ENCODE measurements around the gene AQP2. TPM values are rescaled to one million over a fixed set of nuclear protein-coding genes. Genes with fewer than 3 reads are reported as not detected.

AQP2 gene
- polyA plus RNA-seq, 1 of the 3 experiments (the other 2 are of a cell fraction): not detected

- DNase-seq: no peak
Observed at GRCh38 chr12:49966511-49967041, 16.0 kb downstream of the AQP2 start.

More at GRCh38 chr12:49966511-49967041, 16.0 kb downstream of the AQP2 start:
- ChIA-PET POLR2A (no interaction called here), CTCF (interaction anchor here (0.7 to 20.3 kb wide), 61 partner anchors 8 to 348 kb away, joined by 3 to 1401 read pairs (median 7); partner anchors contain the start of genes AQP2, ASIC1, BCDIN3D and CERS5)
- TF ChIP-seq YY1 (IDR thresholded peaks at IDR 0.05; ENCODE audit: low read depth) (no peak), POLR2AphosphoS5 (IDR thresholded peaks at IDR 0.05; ENCODE audit: low read depth, low read length) (no peak), ELF1 (IDR thresholded peaks at IDR 0.05) (no peak), FOXM1 (IDR thresholded peaks at IDR 0.05; ENCODE audit: low read depth) (no peak), PBX3 (IDR thresholded peaks at IDR 0.05) (no peak), IRF3 (IDR thresholded peaks at IDR 0.05; ENCODE audit: low read depth, low read length) (no peak), JUND (IDR thresholded peaks at IDR 0.05) (no peak), USF2 (IDR thresholded peaks at IDR 0.05; ENCODE audit: borderline replicate concordance, low read depth, low read length) (no peak), RAD21 (IDR thresholded peaks at IDR 0.05; ENCODE audit: low read length) (no peak), GABPA (IDR thresholded peaks at IDR 0.05; ENCODE audit: low read depth) (no peak), CHD2 (IDR thresholded peaks at IDR 0.05; ENCODE audit: low read length, partially characterized antibody) (no peak), RFX5 (IDR thresholded peaks at IDR 0.05; ENCODE audit: low read length) (no peak), TAF1 (IDR thresholded peaks at IDR 0.05; ENCODE audit: borderline replicate concordance, low read depth, low read length) (no peak)
- Histone ChIP-seq H3K27ac (ENCODE audit: low read depth in 2 of 2, low read length in 1 of 2) (no peak overlapping the region), H3K36me3 (replicated peaks in 1 of 2; ENCODE audit: control insufficient read depth in 1 of 2, insufficient read depth in 2 of 2, low read length in 1 of 2) (no peaks in the 10 kb centered on the region), H3K4me3 (ENCODE audit: low read depth in 2 of 2, low read length in 1 of 2) (peak overlapping the region in 1 of 2 experiments; percentile 64; a peak in 1 of 4 replicates), H2AFZ (ENCODE audit: low read depth) (no peak overlapping the region), H3K4me2 (peak overlapping the region; percentile 96; the same call in 1 of the 2 replicates), H3K9me2 (no peaks in the 10 kb centered on the region), H3K27me3 (ENCODE audit: insufficient read depth) (no peaks in the 10 kb centered on the region), H3K79me2 (ENCODE audit: insufficient read depth) (no peaks in the 10 kb centered on the region), H3K4me1 (ENCODE audit: control insufficient read depth in 1 of 2, insufficient read depth in 2 of 2, low read depth in 1 of 2, low read length in 1 of 2) (peaks cover 10 to 19% of the 10 kb centered on the region in 2 experiments; a peak in 2 of 4 replicates), H4K20me1 (ENCODE audit: insufficient read depth) (no peaks in the 10 kb centered on the region), H3F3A (replicated peaks; ENCODE audit: insufficient read depth) (no peaks in the 10 kb centered on the region), H3K9me3 (no peaks in the 10 kb centered on the region), H3K9ac (no peak overlapping the region)
- WGBS (ENCODE audit: low lambda C conversion rate): 40% methylated on average over 10 of the region's 16 CpGs

Measured in SK-N-SH (cell line).